OCI-LY3 (cell line): ENCODE measurements around the gene RBPJ.

Source experiments
- H2AFZ ChIP-seq: fragments of 200-600, 300-600 bp; shearing (Covaris generic); 2 replicates; pipeline ENCODE4 v1.6.0; 2014; ENCODE audit warnings: antibody characterized with exemption, low read depth, low read length
- H3K27ac ChIP-seq: fragments of 200-600, 300-600 bp; sonication (generic); 2 replicates; pipeline ENCODE4 v1.5.1; 2014; ENCODE audit warnings: mild to moderate bottlenecking, low read length, moderate library complexity, mixed read lengths
- H3K27me3 ChIP-seq: fragments of 200-600, 300-600 bp; sonication (generic); 2 replicates; pipeline ENCODE4 v1.6.1; 2014; ENCODE audit warnings: low read depth, low read length, mixed read lengths
- H3K36me3 ChIP-seq: fragments of 200-600, 300-600 bp; sonication (generic); replicated peaks from 2 replicates; pipeline ENCODE3; 2014; ENCODE audit warnings: low read depth, low read length, mixed read lengths
- H3K4me1 ChIP-seq: fragments of 300-600, 200-600 bp; sonication (generic); 2 replicates; pipeline ENCODE4 v1.6.1; 2014; ENCODE audit warnings: low read length, mixed read lengths
- H3K4me2 ChIP-seq: fragments of 200-600, 300-600 bp; sonication (generic); 2 replicates; pipeline ENCODE4 v1.6.1; 2014; ENCODE audit warnings: low read length, mixed read lengths
- H3K4me3 ChIP-seq: fragments of 300-600, 200-600 bp; sonication (generic); 2 replicates; pipeline ENCODE4 v1.5.1; 2014; ENCODE audit warnings: antibody characterized with exemption, mild to moderate bottlenecking, low read length, moderate library complexity
- H3K79me2 ChIP-seq: fragments of 300-600, 200-600 bp; shearing (Covaris generic); 2 replicates; pipeline ENCODE4 v1.6.1; 2014; ENCODE audit warnings: mild to moderate bottlenecking, low read length, mixed read lengths
- H3K9ac ChIP-seq: fragments of 300-600, 200-600 bp; shearing (Covaris generic); 2 replicates; pipeline ENCODE4 v1.6.0; 2014; ENCODE audit warnings: mild to moderate bottlenecking, low read length, moderate library complexity
- H3K9me3 ChIP-seq: fragments of 200-600, 300-600 bp; shearing (Covaris generic); 2 replicates; pipeline ENCODE4 v1.6.1; 2014; ENCODE audit warnings: low read length, mixed read lengths; ENCODE audit not compliant: insufficient read depth
- H4K20me1 ChIP-seq: fragments of 200-600, 300-600 bp; sonication (generic); 2 replicates; pipeline ENCODE4 v1.6.1; 2016; ENCODE audit warnings: low read length, mixed read lengths; ENCODE audit not compliant: insufficient read depth
- EZH2phosphoT487 ChIP-seq: fragments of 200-600 bp; shearing (Covaris generic); IDR thresholded peaks from 2 replicates; pipeline ENCODE4 v1.6.1; 2018; ENCODE audit warnings: antibody characterized with exemption, mixed run types, low read depth
- TF ChIP-seq, protein P1 (sequence below): fragments of 200-600, 300-600 bp; sonication (generic); IDR thresholded peaks from 2 replicates; pipeline ENCODE4 v1.5.1; 2014; ENCODE audit warnings: antibody characterized with exemption, low read length, low read depth

The RBPJ gene

DNA sequence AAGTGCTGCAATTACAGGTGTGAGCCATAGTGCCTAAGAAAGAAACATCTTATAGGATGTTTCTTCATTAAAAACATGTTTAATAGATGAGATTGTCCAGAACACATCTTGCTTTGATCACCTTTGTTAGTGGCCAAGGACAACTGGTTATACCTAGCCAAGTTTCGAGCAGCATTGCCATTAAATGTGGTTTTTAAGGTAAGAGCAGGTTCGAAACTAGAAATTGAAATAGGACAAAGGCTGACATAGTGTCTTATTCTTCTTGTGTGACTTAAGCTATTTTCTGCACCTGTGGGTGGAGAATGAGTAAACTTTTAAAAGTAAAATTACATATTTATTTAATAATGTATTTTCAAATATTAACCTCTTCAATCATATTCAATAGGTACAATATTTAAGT, 59.0 kb downstream of the RBPJ start:
- Histone ChIP-seq H3K4me3 (no peak overlapping the region), H3K27me3 (no peaks in the 10 kb centered on the region), H3K79me2 (peaks cover 92% of the 10 kb centered on the region), H3K36me3 (peaks cover 4% of the 10 kb centered on the region), H2AFZ (no peak overlapping the region), H3K9ac (no peak overlapping the region), H3K4me1 (peaks cover 21% of the 10 kb centered on the region), H3K27ac (no peak overlapping the region), H4K20me1 (peaks cover 94% of the 10 kb centered on the region), H3K4me2 (no peak overlapping the region), H3K9me3 (no peaks in the 10 kb centered on the region)
- TF ChIP-seq, protein P1, sequence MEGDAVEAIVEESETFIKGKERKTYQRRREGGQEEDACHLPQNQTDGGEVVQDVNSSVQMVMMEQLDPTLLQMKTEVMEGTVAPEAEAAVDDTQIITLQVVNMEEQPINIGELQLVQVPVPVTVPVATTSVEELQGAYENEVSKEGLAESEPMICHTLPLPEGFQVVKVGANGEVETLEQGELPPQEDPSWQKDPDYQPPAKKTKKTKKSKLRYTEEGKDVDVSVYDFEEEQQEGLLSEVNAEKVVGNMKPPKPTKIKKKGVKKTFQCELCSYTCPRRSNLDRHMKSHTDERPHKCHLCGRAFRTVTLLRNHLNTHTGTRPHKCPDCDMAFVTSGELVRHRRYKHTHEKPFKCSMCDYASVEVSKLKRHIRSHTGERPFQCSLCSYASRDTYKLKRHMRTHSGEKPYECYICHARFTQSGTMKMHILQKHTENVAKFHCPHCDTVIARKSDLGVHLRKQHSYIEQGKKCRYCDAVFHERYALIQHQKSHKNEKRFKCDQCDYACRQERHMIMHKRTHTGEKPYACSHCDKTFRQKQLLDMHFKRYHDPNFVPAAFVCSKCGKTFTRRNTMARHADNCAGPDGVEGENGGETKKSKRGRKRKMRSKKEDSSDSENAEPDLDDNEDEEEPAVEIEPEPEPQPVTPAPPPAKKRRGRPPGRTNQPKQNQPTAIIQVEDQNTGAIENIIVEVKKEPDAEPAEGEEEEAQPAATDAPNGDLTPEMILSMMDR = no peak

GRCh38 chr4:26380740-26381139, 59.9 kb downstream of the RBPJ start:
- TF ChIP-seq EZH2phosphoT487 = no peak
- TF ChIP-seq, protein P1 = no peak
- peaks cover 2% of the 10 kb centered on the region for H3K36me3 ChIP-seq
- peaks cover 83% of the 10 kb centered on the region for H3K79me2 ChIP-seq
- peaks cover 90% of the 10 kb centered on the region for H4K20me1 ChIP-seq
- H3K9me3 ChIP-seq = no peaks in the 10 kb centered on the region
- no peak overlapping the region for H2AFZ ChIP-seq
- no peak overlapping the region for H3K9ac ChIP-seq
- H3K27ac ChIP-seq = no peak overlapping the region
- H3K4me3 ChIP-seq = no peak overlapping the region
- H3K4me2 ChIP-seq = no peak overlapping the region
- H3K27me3 ChIP-seq = no peaks in the 10 kb centered on the region
- H3K4me1 ChIP-seq = peaks cover 21% of the 10 kb centered on the region

DNA sequence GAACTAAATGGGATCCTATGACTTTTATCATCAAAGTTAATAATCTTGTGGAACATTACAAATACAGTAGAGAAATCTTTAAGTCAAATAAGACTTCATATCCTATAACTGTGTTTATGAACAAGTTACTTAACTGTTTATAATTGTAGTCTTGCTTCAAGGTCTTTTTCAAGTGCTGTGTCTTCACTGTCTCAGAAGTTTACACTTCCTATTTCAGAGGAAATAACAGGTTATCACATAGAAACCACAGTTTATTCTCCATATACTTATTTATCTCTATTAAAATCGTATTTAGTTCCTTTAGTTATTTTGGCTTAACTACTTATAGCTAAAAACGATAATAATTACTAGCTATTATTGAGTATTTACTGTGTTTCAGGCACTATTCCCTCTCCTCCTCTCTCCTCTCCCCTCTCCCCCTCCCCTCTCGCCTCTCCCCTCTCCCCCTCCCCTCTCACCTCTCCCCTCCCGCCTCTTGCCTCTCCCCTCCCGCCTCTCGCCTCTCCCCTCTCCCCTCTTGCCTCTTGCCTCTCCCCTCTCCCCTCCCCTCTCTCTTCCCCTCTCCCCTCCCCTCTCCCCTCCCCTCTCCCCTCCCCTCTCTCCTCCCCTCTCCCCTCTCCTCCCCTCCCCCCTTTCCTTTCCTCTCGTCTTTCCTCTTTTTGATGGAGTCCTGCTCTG, 63.7 kb downstream of the RBPJ start:
- Histone ChIP-seq H3K9ac (no peak overlapping the region), H2AFZ (no peak overlapping the region), H3K79me2 (peaks cover 51% of the 10 kb centered on the region), H4K20me1 (peaks cover 70% of the 10 kb centered on the region), H3K27me3 (no peaks in the 10 kb centered on the region), H3K9me3 (no peaks in the 10 kb centered on the region), H3K36me3 (peaks cover 28% of the 10 kb centered on the region), H3K27ac (no peak overlapping the region), H3K4me2 (no peak overlapping the region), H3K4me3 (no peak overlapping the region), H3K4me1 (peaks cover 3% of the 10 kb centered on the region; the same call in 1 of the 2 replicates)
- TF ChIP-seq EZH2phosphoT487 = no peak
- TF ChIP-seq, protein P1 = no peak

DNA sequence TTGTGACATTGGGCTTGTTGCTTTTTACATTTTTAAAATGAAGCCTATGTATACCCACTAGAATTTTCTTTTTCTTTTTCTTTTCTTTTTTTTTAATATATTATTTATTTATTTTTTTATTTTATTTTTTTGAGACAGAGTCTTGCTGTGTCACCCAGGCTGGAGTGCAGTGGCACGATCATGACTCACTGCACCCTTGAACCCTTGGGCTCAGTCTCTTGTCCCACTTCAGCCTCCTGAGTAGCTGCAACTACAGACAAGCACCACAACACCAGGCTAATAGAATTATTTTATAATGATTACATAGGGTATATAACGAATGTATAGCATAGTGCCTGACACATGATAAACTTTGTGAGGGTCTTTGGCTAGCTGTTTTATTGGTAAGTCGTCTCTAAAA, 64.9 kb downstream of the RBPJ start:
- Histone ChIP-seq H3K4me3 (no peak overlapping the region), H3K4me1 (peaks cover 3% of the 10 kb centered on the region; the same call in 1 of the 2 replicates), H2AFZ (no peak overlapping the region), H3K79me2 (peaks cover 40% of the 10 kb centered on the region), H3K27me3 (no peaks in the 10 kb centered on the region), H4K20me1 (peaks cover 65% of the 10 kb centered on the region), H3K9ac (no peak overlapping the region), H3K36me3 (peaks cover 35% of the 10 kb centered on the region), H3K4me2 (no peak overlapping the region), H3K9me3 (no peaks in the 10 kb centered on the region), H3K27ac (no peak overlapping the region)
- TF ChIP-seq, protein P1 = no peak
- no peak for TF ChIP-seq EZH2phosphoT487
